Stimulated activated CD4-positive, alpha-beta T cell treated with anti-CD3 and anti-CD28 coated beads, Interleukin-12 subunit alpha, Interleukin-12 subunit beta, amount 100 ng/mL, for 24 hours (primary cell): ENCODE measurements around the gene NCS1.

Experiments used
- DNase-seq, 2 experiments: peaks; one replicate each; pipeline ENCODE4 v3.0.0-alpha.2; 2020; ENCODE audit warnings: low read depth in 2 of 2

Gene NCS1

DNA sequence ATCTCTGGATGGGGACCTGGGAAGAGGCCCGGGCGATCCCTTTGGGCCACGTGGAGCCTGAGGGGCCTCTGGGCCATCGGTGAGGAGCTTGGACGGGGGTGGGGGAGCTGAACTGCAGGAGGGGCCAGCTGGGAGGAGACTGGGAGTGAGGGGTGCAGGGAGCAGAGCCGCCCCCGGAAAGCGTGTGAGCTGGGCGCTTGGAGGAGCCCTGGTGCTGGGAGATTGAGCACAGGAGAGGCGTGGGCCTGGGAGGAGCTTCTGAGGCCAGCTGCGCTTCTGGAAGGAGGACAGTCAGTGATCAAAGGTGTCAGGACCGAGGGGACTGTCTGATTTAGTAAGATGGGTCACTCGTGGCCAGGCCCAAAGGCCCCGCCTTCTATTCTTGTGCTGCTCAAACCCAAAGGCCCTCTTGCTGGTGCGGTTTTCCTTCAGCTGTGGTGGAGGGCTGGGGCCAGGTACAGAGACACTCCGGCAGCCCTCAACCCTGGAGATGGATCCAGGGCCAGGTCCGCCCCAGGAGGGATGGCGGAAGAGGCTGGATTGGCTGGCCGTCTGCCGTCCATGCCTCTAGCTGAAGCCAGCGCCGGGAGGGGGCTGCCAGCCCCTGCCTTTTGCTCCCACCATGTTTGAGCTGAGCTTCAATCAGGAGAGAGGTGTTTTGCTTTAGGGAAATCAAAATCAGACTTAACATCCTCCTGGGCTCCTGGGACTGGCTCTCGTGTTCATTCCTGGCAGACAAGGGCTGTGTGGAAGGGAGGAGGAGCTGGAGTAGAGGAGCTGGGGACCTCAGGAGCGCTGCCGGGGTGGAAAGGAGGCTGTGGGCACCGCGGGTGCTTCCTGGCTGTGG lies 21.6 kb downstream of the NCS1 start:
- DNase-seq = no peak

DNA sequence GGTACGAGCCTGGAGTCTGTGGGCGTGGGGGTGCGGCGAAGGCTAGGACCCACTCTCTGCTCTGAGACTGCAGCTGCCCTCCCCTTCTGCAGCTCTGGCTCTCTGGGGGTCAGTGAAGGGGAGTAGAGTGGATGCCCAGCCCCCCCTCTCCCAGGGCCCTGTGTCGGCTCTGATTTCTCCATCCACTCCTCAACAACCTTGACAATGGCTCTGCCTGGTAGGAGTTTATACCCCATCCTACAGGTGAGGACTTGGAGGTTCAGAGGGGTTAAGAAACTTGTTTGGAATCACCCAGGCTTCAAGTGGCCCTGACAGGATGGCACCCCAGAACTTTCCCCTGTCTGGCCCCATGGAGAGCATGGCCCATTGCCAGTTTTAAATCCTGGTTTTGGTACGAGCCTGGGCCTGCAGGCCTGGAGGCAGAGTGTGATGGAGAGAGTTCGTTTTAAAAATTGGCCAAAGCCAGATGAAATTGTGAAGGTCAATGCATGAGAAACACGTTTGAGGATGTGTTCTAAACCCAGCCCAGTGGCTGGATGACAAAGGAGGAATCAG lies 22.3 kb downstream of the NCS1 start:
- DNase-seq = no peak

DNA sequence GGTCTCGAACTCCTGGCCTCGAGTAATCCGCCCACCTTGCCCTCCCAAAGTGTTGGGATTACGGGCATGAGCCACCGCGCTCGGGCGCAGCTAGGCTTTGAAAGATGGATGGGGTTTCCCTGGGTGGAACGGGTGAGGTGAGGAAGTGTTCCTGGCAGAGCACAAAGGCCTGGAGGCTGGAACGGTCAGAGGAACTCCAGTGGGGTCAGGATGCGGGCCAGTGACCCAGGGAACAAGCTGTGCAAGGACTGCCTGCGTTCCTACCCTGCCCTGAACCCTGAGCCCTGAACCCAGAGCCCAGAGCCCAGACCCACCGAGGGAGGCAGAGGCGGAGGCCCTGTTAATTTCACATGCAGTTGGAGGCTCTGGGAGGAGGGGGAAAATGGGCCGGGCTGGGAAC lies 23.4 kb downstream of the NCS1 start:
- no peak for DNase-seq

DNA sequence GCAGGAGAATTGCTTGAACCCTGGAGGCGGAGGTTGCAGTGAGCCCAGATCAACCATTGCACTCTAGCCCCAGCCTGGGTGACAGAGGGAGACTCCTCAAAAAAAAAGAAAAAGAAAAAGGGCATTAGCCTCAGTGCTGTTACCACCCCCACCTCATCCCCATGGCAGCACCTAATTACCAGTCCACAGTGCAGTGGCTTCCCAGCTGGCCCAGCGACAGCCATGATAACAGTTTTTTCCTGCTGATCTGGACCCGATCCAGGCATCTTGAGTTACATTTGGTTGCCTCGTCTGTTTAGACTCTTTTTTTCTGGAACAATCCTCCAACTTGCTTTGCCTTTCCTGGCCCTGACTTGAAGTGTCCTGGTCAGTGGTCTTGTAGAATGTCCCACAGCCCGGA lies 24.4 kb downstream of the NCS1 start:
- no peak for DNase-seq

- no peak for DNase-seq
Measured at GRCh38 chr9:130197386-130197785, 25.2 kb downstream of the NCS1 start.

DNA sequence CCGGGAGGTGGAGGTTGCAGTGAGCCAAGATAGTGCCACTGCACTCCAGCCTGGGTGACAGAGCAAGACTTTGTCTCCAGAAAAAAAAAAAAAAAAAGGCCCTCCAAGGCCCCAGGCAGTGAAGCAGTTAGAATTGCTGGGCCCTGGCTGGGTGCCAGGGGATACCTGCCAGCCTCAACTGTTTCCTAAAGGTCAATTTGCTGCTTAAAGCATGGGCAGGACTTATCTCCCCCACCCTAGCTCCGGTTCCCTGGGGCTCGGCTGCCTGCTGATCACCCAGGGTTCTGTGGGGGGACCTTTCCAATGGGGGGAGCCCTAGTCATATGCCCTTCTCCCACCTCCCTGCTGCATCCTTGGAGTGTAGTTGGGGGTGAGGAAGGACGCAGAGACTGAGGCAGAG lies 25.7 kb downstream of the NCS1 start:
- no peak for DNase-seq

- DNase-seq = no peak
Measured at GRCh38 chr9:130198501-130199179, 26.4 kb downstream of the NCS1 start.

DNA sequence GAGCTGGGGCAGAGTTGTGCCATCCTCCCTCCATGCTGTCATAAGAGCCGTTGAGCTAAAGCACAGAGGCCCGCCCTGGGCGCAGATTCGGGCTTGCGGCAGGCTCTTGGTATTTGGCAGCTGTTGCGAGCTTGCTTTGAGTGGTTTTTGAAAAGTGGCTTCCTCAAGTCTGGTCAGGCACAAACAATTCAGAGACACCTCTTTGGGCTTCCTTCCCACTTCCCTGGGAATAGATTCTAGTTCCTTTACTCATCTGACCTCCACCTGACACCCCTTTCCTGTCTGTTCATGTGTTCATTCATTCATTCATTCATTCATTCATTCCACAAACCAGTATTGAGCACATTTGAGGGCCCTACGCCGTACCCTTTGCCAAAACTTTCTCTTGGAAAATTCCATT lies 27.4 kb downstream of the NCS1 start:
- no peak for DNase-seq

- DNase-seq = no peak
Measured at GRCh38 chr9:130200038-130200849, 28.0 kb downstream of the NCS1 start.

- DNase-seq = no peak
Measured at GRCh38 chr9:130201399-130201873, 29.2 kb downstream of the NCS1 start.

GRCh38 chr9:130201974-130202373 lies 29.8 kb downstream of the NCS1 start:
- DNase-seq = no peak

GRCh38 chr9:130204341-130204740 lies 32.1 kb downstream of the NCS1 start:
- no peak for DNase-seq

DNA sequence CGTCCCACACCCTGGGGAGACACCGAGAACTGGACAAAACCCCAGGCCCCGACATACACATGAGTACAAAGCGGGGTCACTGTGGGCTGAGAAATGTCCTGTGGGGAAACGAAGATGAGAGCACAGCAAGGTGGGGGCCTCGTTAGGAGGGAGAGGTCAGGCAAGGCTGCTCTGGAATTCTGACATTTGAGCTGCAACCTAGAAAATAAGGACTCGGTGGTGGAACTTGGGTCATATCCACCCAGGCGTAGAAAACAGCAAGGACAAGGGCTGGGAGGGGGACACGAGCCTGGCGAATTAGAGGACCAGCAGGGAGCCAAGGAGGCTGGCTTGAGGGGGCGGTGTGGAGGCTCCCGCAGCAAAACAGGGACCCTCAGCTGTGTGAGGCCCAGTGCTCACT lies 32.8 kb downstream of the NCS1 start:
- DNase-seq = no peak

DNA sequence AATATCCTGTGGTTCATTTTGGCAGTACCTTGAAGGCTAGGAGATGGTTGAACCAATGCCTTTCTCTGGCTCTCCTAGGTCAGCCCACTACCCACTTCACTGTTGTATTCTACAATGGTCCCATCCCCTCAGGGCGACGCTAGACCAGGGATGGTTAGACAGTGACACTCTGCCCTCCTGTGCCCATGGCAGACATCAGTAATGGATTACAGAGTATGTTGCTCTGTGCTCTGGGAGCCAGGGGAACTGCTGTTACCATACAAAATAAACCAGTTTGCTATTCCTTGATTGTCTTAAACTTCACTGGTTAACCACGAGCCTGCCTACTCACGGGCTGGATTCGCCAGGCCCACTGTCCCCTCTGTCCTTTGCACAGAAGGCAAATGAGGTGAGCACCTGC lies 33.7 kb downstream of the NCS1 start:
- DNase-seq = no peak

- DNase-seq = no peak
Measured at GRCh38 chr9:130206579-130206978, 34.4 kb downstream of the NCS1 start.

DNA sequence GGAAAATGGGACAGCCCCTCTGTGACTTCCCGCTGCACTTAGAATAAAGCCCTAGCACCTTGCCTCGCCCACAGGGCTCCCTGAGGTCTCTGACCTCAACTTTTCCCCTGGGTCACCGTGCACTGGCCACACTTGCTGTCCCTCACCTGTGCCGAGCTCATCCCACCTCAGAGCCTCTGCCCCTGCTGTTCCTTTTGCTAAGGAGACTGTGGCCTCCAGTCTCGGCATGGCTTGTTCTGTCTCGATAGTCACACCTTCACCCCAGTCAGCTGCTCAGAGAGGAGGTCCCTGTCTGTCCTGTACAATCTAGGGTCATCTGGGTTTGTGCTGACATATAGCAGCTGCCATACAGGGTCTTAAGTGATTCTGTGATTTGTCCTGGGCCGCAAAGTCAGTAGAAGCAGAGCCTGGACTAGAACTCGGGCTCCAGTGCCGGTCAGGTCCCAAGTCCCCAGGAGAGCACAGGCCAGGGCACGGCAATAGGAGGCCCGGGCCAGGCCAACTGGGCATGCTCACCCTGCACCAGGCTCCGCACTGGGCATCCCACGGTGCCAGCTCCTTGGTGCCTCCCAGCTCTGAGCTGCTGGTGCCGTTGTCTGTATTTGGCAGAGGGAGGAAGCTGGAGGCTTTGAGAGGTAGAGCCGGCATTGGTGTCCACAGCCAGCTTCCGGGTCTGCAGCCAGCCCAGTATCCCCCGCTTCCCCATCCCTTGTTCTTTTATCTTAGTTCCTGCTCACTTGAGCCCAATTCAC lies 35.2 kb downstream of the NCS1 start:
- no peak for DNase-seq

DNA sequence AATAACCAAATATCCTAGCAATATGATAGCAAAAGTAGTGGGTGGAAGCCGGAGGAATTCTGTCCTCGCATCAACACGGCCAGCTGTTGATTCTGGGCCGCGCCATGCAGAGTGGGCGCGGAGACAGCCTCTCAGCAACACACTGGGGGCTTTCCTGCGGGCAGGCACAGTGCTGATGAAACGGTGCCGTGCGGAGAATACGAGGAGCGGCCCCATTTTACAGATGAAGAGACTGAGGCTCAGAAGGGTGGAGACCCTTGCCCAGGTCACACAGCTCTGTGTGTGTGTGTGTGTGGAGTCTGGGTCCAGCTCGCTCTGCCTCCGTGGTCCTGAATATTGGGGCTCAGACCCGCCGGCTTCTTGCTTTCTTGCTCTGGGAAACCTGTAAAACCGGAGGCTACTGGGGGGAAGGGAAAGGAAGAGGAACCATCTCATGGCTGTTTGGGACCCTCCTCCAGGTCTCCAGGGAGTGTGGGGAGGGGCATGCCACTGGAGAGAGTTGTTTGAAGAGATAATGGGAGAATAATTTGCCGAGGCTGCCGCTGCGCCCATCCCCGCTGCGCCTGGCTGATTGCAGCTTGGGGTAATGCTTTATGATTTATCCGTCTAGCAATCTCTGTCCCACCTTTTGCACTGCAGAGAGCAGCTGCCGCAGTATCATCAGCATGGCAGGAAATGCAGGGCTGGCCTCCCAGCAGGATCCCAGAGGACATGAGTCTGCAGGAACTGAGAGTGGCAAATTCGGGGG lies 36.6 kb downstream of the NCS1 start:
- no peak for DNase-seq

- DNase-seq = no peak
Measured at GRCh38 chr9:130209422-130209821, 37.2 kb downstream of the NCS1 start.

- no peak for DNase-seq
Measured at GRCh38 chr9:130211548-130212226, 39.5 kb downstream of the NCS1 start.
